H1 (cell line): ENCODE measurements around the gene PPP2R3C. TPM values are rescaled to one million over a fixed set of nuclear protein-coding genes. Genes with fewer than 3 reads are reported as not detected.

Experiments
- CTCF ChIA-PET: fragments of 300-600 bp; sonication (Branson Sonifier 250); formaldehyde crosslinking; loops from one replicate; lab custom pipeline; 2021; ENCODE audit not compliant: partially characterized antibody; lab: Charles Lee
- POLR2A ChIA-PET: fragments of 300-600 bp; sonication (Branson Sonifier 250); formaldehyde crosslinking; loops from one replicate; lab custom pipeline; 2021; ENCODE audit warnings: inconsistent platforms; ENCODE audit not compliant: partially characterized antibody; lab: Charles Lee
- DNase-seq, 2 experiments: peaks; one replicate each; pipeline versions ENCODE4 v3.0.0 to v3.0.0-alpha.2; 2010 to 2022; ENCODE audit warnings: low spot score in 2 of 2, low read depth in 1 of 2, mixed read lengths in 1 of 2
- FAIRE-seq: peaks from 2 replicates; lab custom pipeline; 2011; peaks lifted over from hg19 to GRCh38; lab: Jason Lieb, UNC
- H2AFZ ChIP-seq: 2 replicates; pipeline ENCODE4 v1.8.1; 2012; ENCODE audit warnings: low read length, inconsistent platforms
- H2AK5ac ChIP-seq: 2 replicates; pipeline ENCODE4 v1.6.1; 2013; ENCODE audit warnings: low read depth, low read length
- H2BK120ac ChIP-seq: replicated peaks from 2 replicates; pipeline ENCODE3; 2013; ENCODE audit warnings: low read depth, low read length, inconsistent platforms
- H2BK12ac ChIP-seq: 2 replicates; pipeline ENCODE4 v1.6.1; 2013; ENCODE audit warnings: low read depth, low read length
- H2BK15ac ChIP-seq: 2 replicates; pipeline ENCODE4 v1.6.1; 2013; ENCODE audit warnings: low read length
- H2BK20ac ChIP-seq: 2 replicates; pipeline ENCODE4 v1.6.1; 2013; ENCODE audit warnings: low read length
- H2BK5ac ChIP-seq: 2 replicates; pipeline ENCODE4 v1.6.1; 2013; ENCODE audit warnings: low read depth, low read length
- H3K14ac ChIP-seq: 2 replicates; pipeline ENCODE4 v1.6.1; 2013; ENCODE audit warnings: inconsistent platforms; ENCODE audit not compliant: insufficient read length
- H3K18ac ChIP-seq: 2 replicates; pipeline ENCODE4 v1.6.1; 2013; ENCODE audit warnings: low read length; ENCODE audit errors: extremely low read depth
- H3K23ac ChIP-seq: 2 replicates; pipeline ENCODE4 v1.6.1; 2013; ENCODE audit warnings: inconsistent platforms; ENCODE audit not compliant: insufficient read length
- H3K23me2 ChIP-seq: 2 replicates; pipeline ENCODE4 v1.6.1; 2013; ENCODE audit warnings: low read depth, low read length
- H3K27ac ChIP-seq: 2 replicates; pipeline ENCODE4 v1.6.1; 2011; ENCODE audit warnings: low read depth, low read length, inconsistent platforms
- H3K27me3 ChIP-seq, 4 experiments: replicated peaks in 1 of 4; 1 replicate in 1 of 4; 2 replicates in 3 of 4; pipeline versions ENCODE4 v1.6.1 to v1.8.1; 2011 to 2013; ENCODE audit warnings: low read length in 3 of 4, mild to moderate bottlenecking in 3 of 4, inconsistent platforms in 2 of 4, mixed read lengths in 2 of 4, moderate library complexity in 1 of 4; ENCODE audit not compliant: control insufficient read depth in 3 of 4, insufficient read depth in 3 of 4; ENCODE audit errors: extremely low read depth in 1 of 4
- H3K36me3 ChIP-seq, 4 experiments: 2 replicates each; pipeline versions ENCODE4 v1.6.1 to v1.8.1; 2011 to 2013; ENCODE audit warnings: mild to moderate bottlenecking in 4 of 4, low read length in 3 of 4, moderate library complexity in 2 of 4, control low read depth in 1 of 4, inconsistent platforms in 1 of 4; ENCODE audit not compliant: insufficient read depth in 4 of 4, control insufficient read depth in 2 of 4
- H3K4ac ChIP-seq: replicated peaks from 2 replicates; pipeline ENCODE3; 2013; ENCODE audit warnings: low read length, low read depth, mixed read lengths, inconsistent platforms; ENCODE audit not compliant: insufficient read length
- H3K4me1 ChIP-seq, 4 experiments: replicated peaks in 1 of 4; 1 replicate in 1 of 4; 2 replicates in 3 of 4; pipeline versions ENCODE4 v1.6.1 to v1.8.1; 2011 to 2013; ENCODE audit warnings: low read length in 3 of 4, inconsistent platforms in 2 of 4, mixed read lengths in 1 of 4; ENCODE audit not compliant: insufficient read depth in 4 of 4, control insufficient read depth in 3 of 4
- H3K4me2 ChIP-seq, 2 experiments: 2 replicates each; pipeline versions ENCODE4 v1.6.1 to v1.8.1; 2011 to 2013; ENCODE audit warnings: low read depth in 2 of 2, low read length in 2 of 2, control low read depth in 1 of 2, inconsistent platforms in 1 of 2, mild to moderate bottlenecking in 1 of 2; ENCODE audit not compliant: insufficient read depth in 1 of 2
- H3K4me3 ChIP-seq, 4 experiments: fragments of 200-600, 300-600 bp in 1 of 4; sonication (generic), shearing (Covaris generic), sonication (Bioruptor Twin) in 1 of 4; 2 replicates each; pipeline versions ENCODE4 v1.5.1 to v1.8.1; 2011 to 2016; ENCODE audit warnings: low read length in 4 of 4, low read depth in 3 of 4, control low read depth in 2 of 4, inconsistent platforms in 2 of 4, mild to moderate bottlenecking in 2 of 4, mixed read lengths in 1 of 4, moderate library complexity in 1 of 4; ENCODE audit not compliant: insufficient read depth in 2 of 4; ENCODE audit errors: extremely low read depth in 1 of 4
- H3K56ac ChIP-seq: replicated peaks from 2 replicates; pipeline ENCODE3; 2013; ENCODE audit warnings: low read depth, mild to moderate bottlenecking, mixed read lengths, low read length, inconsistent platforms; ENCODE audit not compliant: insufficient read length
- H3K79me1 ChIP-seq: 2 replicates; pipeline ENCODE4 v1.6.1; 2013; ENCODE audit warnings: low read depth, low read length, control low read depth
- H3K79me2 ChIP-seq, 2 experiments: 2 replicates each; pipeline versions ENCODE4 v1.6.1 to v1.8.1; 2012 to 2013; ENCODE audit warnings: low read length in 2 of 2, mild to moderate bottlenecking in 2 of 2, inconsistent platforms in 1 of 2; ENCODE audit not compliant: insufficient read depth in 2 of 2, control insufficient read depth in 1 of 2
- H3K9ac ChIP-seq, 4 experiments: replicated peaks in 1 of 4; 1 replicate in 1 of 4; 2 replicates in 3 of 4; pipeline versions ENCODE4 v1.6.1 to v1.8.1; 2011 to 2013; ENCODE audit warnings: low read depth in 3 of 4, low read length in 3 of 4, control low read depth in 2 of 4, mild to moderate bottlenecking in 2 of 4, moderate library complexity in 2 of 4, inconsistent platforms in 1 of 4; ENCODE audit errors: extremely low read depth in 1 of 4
- H3K9me3 ChIP-seq, 2 experiments: 2 replicates each; pipeline versions ENCODE4 v1.6.1 to v1.8.1; 2012 to 2013; ENCODE audit warnings: mild to moderate bottlenecking in 2 of 2, moderate library complexity in 2 of 2, control low read depth in 1 of 2, inconsistent platforms in 1 of 2, low read depth in 1 of 2, low read length in 1 of 2, mixed read lengths in 1 of 2; ENCODE audit not compliant: insufficient read depth in 2 of 2
- H4K20me1 ChIP-seq, 2 experiments: replicated peaks in 1 of 2; 2 replicates each; pipeline versions ENCODE3 to v1.8.1; 2011 to 2013; ENCODE audit warnings: inconsistent platforms in 2 of 2, low read length in 2 of 2, mild to moderate bottlenecking in 1 of 2; ENCODE audit not compliant: insufficient read depth in 2 of 2, control insufficient read depth in 1 of 2
- H4K5ac ChIP-seq: 2 replicates; pipeline ENCODE4 v1.6.1; 2013; ENCODE audit warnings: low read length, low read depth, mixed read lengths, inconsistent platforms; ENCODE audit not compliant: insufficient read length
- H4K8ac ChIP-seq: 2 replicates; pipeline ENCODE4 v1.8.0; 2013; ENCODE audit warnings: mild to moderate bottlenecking, moderate library complexity, low read length, inconsistent platforms; ENCODE audit not compliant: insufficient read depth; ENCODE audit errors: extremely low read depth
- H4K91ac ChIP-seq: replicated peaks from 2 replicates; pipeline ENCODE3; 2013; ENCODE audit warnings: low read length, mixed read lengths, inconsistent platforms; ENCODE audit not compliant: insufficient read length
- BACH1 ChIP-seq: IDR thresholded peaks from 2 replicates; pipeline ENCODE4 v1.6.1; 2012; ENCODE audit warnings: low read length, improper control_type of control experiment
- CBX5 ChIP-seq: fragments of 300-800, 300-1000 bp; sonication (generic); IDR thresholded peaks from 2 replicates; pipeline ENCODE4 v1.7.1; 2016; ENCODE audit warnings: antibody characterized with exemption, low read length, low read depth
- CBX8 ChIP-seq: fragments of 300-800, 300-1000 bp; sonication (generic); IDR thresholded peaks from 2 replicates; pipeline ENCODE4 v1.7.1; 2016; ENCODE audit warnings: low read depth, low read length, borderline replicate concordance
- CEBPB ChIP-seq: IDR thresholded peaks from 2 replicates; pipeline ENCODE4 v1.6.1; 2012; ENCODE audit warnings: low read depth, low read length
- CHD2 ChIP-seq: IDR thresholded peaks from 2 replicates; pipeline ENCODE4 v1.6.1; 2012; ENCODE audit warnings: low read length, improper control_type of control experiment
- GABPA ChIP-seq: IDR thresholded peaks from 2 replicates; pipeline ENCODE4 v1.6.1; 2011; ENCODE audit warnings: mild to moderate bottlenecking, low read length, moderate library complexity, borderline replicate concordance; ENCODE audit not compliant: insufficient read depth
- JUND ChIP-seq: IDR thresholded peaks from 2 replicates; pipeline ENCODE4 v1.6.1; 2011; ENCODE audit warnings: mild to moderate bottlenecking, improper control_type of control experiment, low read length
- KDM5A ChIP-seq: fragments of 200-600 bp; IDR thresholded peaks from 2 replicates; pipeline ENCODE4 v1.7.1; 2012; ENCODE audit warnings: mild to moderate bottlenecking, low read length, inconsistent platforms, mixed read lengths
- SIRT6 ChIP-seq: IDR thresholded peaks from one replicate; pipeline ENCODE4 v1.7.1; 2012; ENCODE audit warnings: low read length, inconsistent platforms
- SP1 ChIP-seq: IDR thresholded peaks from 2 replicates; pipeline ENCODE4 v1.6.1; 2011; ENCODE audit warnings: low read depth, low read length
- SP2 ChIP-seq: IDR thresholded peaks from 2 replicates; pipeline ENCODE4 v1.6.1; 2012; ENCODE audit warnings: mild to moderate bottlenecking, low read length, inconsistent platforms
- SP4 ChIP-seq: IDR thresholded peaks from 2 replicates; pipeline ENCODE4 v1.6.1; 2012; ENCODE audit warnings: low read length, inconsistent platforms
- TAF7 ChIP-seq: optimal IDR thresholded peaks from 2 replicates; pipeline ENCODE3; 2011; ENCODE audit warnings: low read depth, mild to moderate bottlenecking, inconsistent platforms, low read length, moderate library complexity, borderline replicate concordance
- polyA plus RNA-seq, 7 experiments: library from polyadenylated mRNA; depleted of rRNA in 3 of 7; stranded (reverse) in 5 of 7; unstranded in 2 of 7; fragments of >200 nt in 5 of 7; fragments of 200-250 nt in 2 of 7; gene quantifications; 1 replicate in 5 of 7; 2 replicates in 1 of 7; 4 replicates in 1 of 7; pipeline versions ENCODE4 v1.2.1 to v1.2.3, GENCODE V29; 2011 to 2013; ENCODE audit warnings: missing spikeins in 2 of 7, mixed read lengths in 2 of 7
- total RNA-seq: library from RNA; stranded (reverse); fragmentation: NEBNext Ultra II Directional; extraction: Animal tissue kit (Norgen Biotek cat#: 25700); gene quantifications from 2 replicates; pipeline ENCODE4 v1.2.1, GENCODE V29; 2021
- TF ChIP-seq, protein P1 (sequence below): IDR thresholded peaks from 2 replicates; pipeline ENCODE4 v1.6.1; 2012; ENCODE audit warnings: inconsistent platforms
- TF ChIP-seq, protein P2 (sequence below): IDR thresholded peaks from 2 replicates; pipeline ENCODE4 v1.6.1; 2012; ENCODE audit warnings: low read length, inconsistent platforms

Gene PPP2R3C
- total and polyA plus RNA-seq, 2 of the 8 experiments (the other 6 are each of a cell fraction or from before 2014, with no cell fraction given), result 7.1 to 26.7 TPM

DNA sequence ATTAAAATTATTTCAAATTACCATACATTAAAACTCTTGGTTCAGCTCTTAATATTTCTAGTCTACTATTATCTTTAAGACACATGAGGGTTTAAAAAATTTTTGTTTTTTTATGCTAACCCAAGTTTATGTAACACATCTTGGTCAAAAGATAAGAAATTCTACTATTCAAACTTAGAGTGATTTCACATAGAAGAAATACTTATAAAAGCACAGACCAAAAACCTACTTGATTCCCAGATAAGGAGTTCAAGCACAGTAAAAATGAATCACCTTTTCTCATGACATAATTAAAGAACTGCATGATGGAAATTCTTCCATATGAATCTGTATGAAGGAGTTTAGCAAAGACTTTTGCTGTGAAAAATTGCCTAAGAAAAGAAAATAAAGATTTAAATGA is 13.9 kb downstream of the PPP2R3C start:
- Histone ChIP-seq H3K27me3 (no peaks in the 10 kb centered on the region), H3K4me1 (no peaks in the 10 kb centered on the region), H4K8ac (no peak overlapping the region), H2AFZ (no peak overlapping the region), H3K79me2 (no peaks in the 10 kb centered on the region), H3K36me3 (peaks cover 4 to 33% (median 12%) of the 10 kb centered on the region in 4 experiments; a peak in 7 of 8 replicates), H3K4me2 (no peak overlapping the region), H2BK20ac (no peak overlapping the region), H2BK15ac (no peak overlapping the region), H2BK12ac (no peak overlapping the region), H3K79me1 (no peaks in the 10 kb centered on the region), H3K18ac (no peak overlapping the region), H3K4me3 (no peak overlapping the region), H2AK5ac (no peak overlapping the region), H3K23me2 (no peaks in the 10 kb centered on the region), H4K20me1 (no peaks in the 10 kb centered on the region), H3K9me3 (peaks cover 0 to 9% of the 10 kb centered on the region in 2 experiments; a peak in 2 of 4 replicates), H2BK120ac (no peak overlapping the region), H3K56ac (no peak overlapping the region), H3K4ac (no peak overlapping the region), H3K23ac (no peak overlapping the region), H3K27ac (no peak overlapping the region), H3K14ac (no peak overlapping the region), H2BK5ac (no peak overlapping the region), H4K5ac (no peak overlapping the region), H3K9ac (no peak overlapping the region), H4K91ac (no peak overlapping the region)
- ChIA-PET CTCF (no interaction called here), POLR2A (interaction anchor here (0.7 to 1.5 kb wide), 3 partner anchors 7 to 14 kb away, joined by 3 to 9 read pairs (median 3); partner anchors contain the start of gene PPP2R3C)
- no peak for DNase-seq
- FAIRE-seq, result no peak
- TF ChIP-seq, protein P1, sequence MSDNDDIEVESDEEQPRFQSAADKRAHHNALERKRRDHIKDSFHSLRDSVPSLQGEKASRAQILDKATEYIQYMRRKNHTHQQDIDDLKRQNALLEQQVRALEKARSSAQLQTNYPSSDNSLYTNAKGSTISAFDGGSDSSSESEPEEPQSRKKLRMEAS, result no peak
- TF ChIP-seq KDM5A (no peak), SP1 (no peak), CBX5 (no peak), SIRT6 (no peak), TAF7 (no peak), SP2 (no peak), JUND (no peak), GABPA (no peak), SP4 (no peak), CBX8 (no peak), CEBPB (no peak), BACH1 (no peak), CHD2 (no peak)
- TF ChIP-seq, protein P2, sequence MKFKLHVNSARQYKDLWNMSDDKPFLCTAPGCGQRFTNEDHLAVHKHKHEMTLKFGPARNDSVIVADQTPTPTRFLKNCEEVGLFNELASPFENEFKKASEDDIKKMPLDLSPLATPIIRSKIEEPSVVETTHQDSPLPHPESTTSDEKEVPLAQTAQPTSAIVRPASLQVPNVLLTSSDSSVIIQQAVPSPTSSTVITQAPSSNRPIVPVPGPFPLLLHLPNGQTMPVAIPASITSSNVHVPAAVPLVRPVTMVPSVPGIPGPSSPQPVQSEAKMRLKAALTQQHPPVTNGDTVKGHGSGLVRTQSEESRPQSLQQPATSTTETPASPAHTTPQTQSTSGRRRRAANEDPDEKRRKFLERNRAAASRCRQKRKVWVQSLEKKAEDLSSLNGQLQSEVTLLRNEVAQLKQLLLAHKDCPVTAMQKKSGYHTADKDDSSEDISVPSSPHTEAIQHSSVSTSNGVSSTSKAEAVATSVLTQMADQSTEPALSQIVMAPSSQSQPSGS, result no peak
